IMR-90 (cell line): ENCODE measurements around the gene PRKAG3. TPM values are rescaled to one million over a fixed set of nuclear protein-coding genes. Genes with fewer than 3 reads are reported as not detected.

Source experiments
- ATAC-seq: fragments of 200-7000 bp; cut with Tn5 transposase; 2 replicates; pipeline ENCODE4 v1.9.1; 2020; ENCODE audit warnings: low read depth, mild to moderate bottlenecking, moderate library complexity
- BruUV-seq: library from RNA; stranded (reverse); fragments of 400-500 nt; replicated peaks from 2 replicates; lab custom pipeline; 2021; lab: Mats Ljungman, UMichigan
- CTCF ChIA-PET: fragments of 300-600 bp; formaldehyde crosslinking; extraction: SDS; loops from one replicate; lab custom pipeline; 2021; ENCODE audit warnings: antibody characterized with exemption; lab: Yijun Ruan, JAX
- POLR2A ChIA-PET: fragments of 300-600 bp; sonication (Branson Sonifier 250); formaldehyde crosslinking; loops from one replicate; lab custom pipeline; 2022; ENCODE audit warnings: antibody characterized with exemption; ENCODE audit not compliant: unreplicated experiment; lab: Charles Lee
- DNase-seq: peaks from one replicate; pipeline ENCODE4 v3.0.0; 2013
- H2AFZ ChIP-seq: replicated peaks from 2 replicates; pipeline ENCODE3; 2013; ENCODE audit warnings: low read length, mild to moderate bottlenecking; ENCODE audit not compliant: poor library complexity
- H2AK5ac ChIP-seq: 2 replicates; pipeline ENCODE4 v1.6.1; 2013; ENCODE audit warnings: low read depth, low read length, inconsistent platforms
- H2AK9ac ChIP-seq: replicated peaks from 2 replicates; pipeline ENCODE3; 2013; ENCODE audit warnings: mild to moderate bottlenecking, low read depth, low read length, moderate library complexity; ENCODE audit not compliant: poor library complexity
- H2BK120ac ChIP-seq: 2 replicates; pipeline ENCODE4 v1.6.1; 2013; ENCODE audit warnings: low read depth, low read length, inconsistent platforms
- H2BK15ac ChIP-seq: 3 replicates; pipeline ENCODE4 v1.6.1; 2013; ENCODE audit warnings: low read depth, low read length, inconsistent platforms
- H2BK20ac ChIP-seq: 2 replicates; pipeline ENCODE4 v1.6.1; 2013; ENCODE audit warnings: low read depth, mild to moderate bottlenecking, inconsistent platforms, low read length, moderate library complexity
- H2BK5ac ChIP-seq: 2 replicates; pipeline ENCODE4 v1.6.1; 2013; ENCODE audit warnings: mild to moderate bottlenecking, low read depth, low read length, inconsistent platforms; ENCODE audit not compliant: poor library complexity, severe bottlenecking
- H3K14ac ChIP-seq: replicated peaks from 2 replicates; pipeline ENCODE4 v1.6.1; 2013; ENCODE audit warnings: low read depth, low read length, inconsistent platforms
- H3K18ac ChIP-seq: 2 replicates; pipeline ENCODE4 v1.6.1; 2013; ENCODE audit warnings: low read depth, low read length, control low read depth
- H3K23ac ChIP-seq: 2 replicates; pipeline ENCODE4 v1.6.1; 2013; ENCODE audit warnings: low read depth, low read length, inconsistent platforms
- H3K27ac ChIP-seq: 2 replicates; pipeline ENCODE4 v1.5.1; 2013; ENCODE audit warnings: mild to moderate bottlenecking, control low read depth, low read length; ENCODE audit not compliant: insufficient read depth
- H3K27me3 ChIP-seq: 2 replicates; pipeline ENCODE4 v1.6.1; 2013; ENCODE audit warnings: low read length; ENCODE audit not compliant: control insufficient read depth, insufficient read depth
- H3K36me3 ChIP-seq: 2 replicates; pipeline ENCODE4 v1.6.1; 2013; ENCODE audit warnings: low read length, mixed read lengths; ENCODE audit not compliant: control insufficient read depth, insufficient read depth
- H3K4ac ChIP-seq: 2 replicates; pipeline ENCODE4 v1.6.1; 2013; ENCODE audit warnings: low read depth, low read length, inconsistent platforms
- H3K4me1 ChIP-seq: 2 replicates; pipeline ENCODE4 v1.6.1; 2013; ENCODE audit warnings: low read length, mixed read lengths; ENCODE audit not compliant: control insufficient read depth, insufficient read depth
- H3K4me2 ChIP-seq: 2 replicates; pipeline ENCODE4 v1.6.1; 2013; ENCODE audit warnings: low read depth, mild to moderate bottlenecking, control low read depth, low read length, moderate library complexity
- H3K4me3 ChIP-seq: 2 replicates; pipeline ENCODE4 v1.5.1; 2013; ENCODE audit warnings: low read depth, mild to moderate bottlenecking, control low read depth, low read length, moderate library complexity; ENCODE audit not compliant: insufficient read depth
- H3K56ac ChIP-seq: 2 replicates; pipeline ENCODE4 v1.6.1; 2013; ENCODE audit warnings: low read length, inconsistent platforms; ENCODE audit not compliant: insufficient read depth; ENCODE audit errors: extremely low read depth
- H3K79me1 ChIP-seq, 2 experiments: 2 replicates each; pipeline ENCODE4 v1.6.1; 2013; ENCODE audit warnings: low read length in 2 of 2, inconsistent platforms in 1 of 2, low read depth in 1 of 2
- H3K9ac ChIP-seq: 2 replicates; pipeline ENCODE4 v1.6.1; 2013; ENCODE audit warnings: low read depth, low read length, control low read depth
- H3K9me1 ChIP-seq: 2 replicates; pipeline ENCODE4 v1.6.1; 2013; ENCODE audit warnings: low read length, inconsistent platforms; ENCODE audit not compliant: insufficient read depth
- H3K9me3 ChIP-seq: 2 replicates; pipeline ENCODE4 v1.6.1; 2013; ENCODE audit warnings: low read length; ENCODE audit not compliant: control insufficient read depth, insufficient read depth
- H4K20me1 ChIP-seq: 2 replicates; pipeline ENCODE4 v1.6.1; 2013; ENCODE audit warnings: low read length, inconsistent platforms; ENCODE audit not compliant: insufficient read depth
- H4K5ac ChIP-seq: 2 replicates; pipeline ENCODE4 v1.6.1; 2013; ENCODE audit warnings: mild to moderate bottlenecking, low read depth, low read length, control low read depth
- H4K8ac ChIP-seq, 2 experiments: 2 replicates each; pipeline ENCODE4 v1.6.1; 2013; ENCODE audit warnings: low read depth in 2 of 2, low read length in 2 of 2, control low read depth in 1 of 2, inconsistent platforms in 1 of 2
- H4K91ac ChIP-seq: 2 replicates; pipeline ENCODE4 v1.6.1; 2013; ENCODE audit warnings: low read depth, low read length, inconsistent platforms; ENCODE audit not compliant: insufficient read depth
- BHLHE40 ChIP-seq: fragments of 150-350 bp; IDR thresholded peaks from 2 replicates; pipeline ENCODE4 v1.6.1; 2016; ENCODE audit warnings: mild to moderate bottlenecking, low read depth, low read length
- CEBPB ChIP-seq: IDR thresholded peaks from 2 replicates; pipeline ENCODE4 v1.6.1; 2012; ENCODE audit warnings: low read depth, low read length, improper control_type of control experiment
- CHD1 ChIP-seq: IDR thresholded peaks from 2 replicates; pipeline ENCODE4 v1.6.1; 2012; ENCODE audit warnings: low read depth, low read length, improper control_type of control experiment
- CTCF ChIP-seq: conservative IDR thresholded peaks from 2 replicates; pipeline ENCODE4 v1.5.1; 2012; ENCODE audit warnings: mild to moderate bottlenecking, low read depth, low read length, improper control_type of control experiment
- ELK1 ChIP-seq: fragments of 150-350 bp; IDR thresholded peaks from 2 replicates; pipeline ENCODE4 v1.6.1; 2016; ENCODE audit warnings: low read depth, mild to moderate bottlenecking, low read length, moderate library complexity, borderline replicate concordance
- FOS ChIP-seq: fragments of 150-350 bp; IDR thresholded peaks from 2 replicates; pipeline ENCODE4 v1.6.1; 2016; ENCODE audit warnings: low read depth, low read length
- MAFK ChIP-seq: IDR thresholded peaks from 2 replicates; pipeline ENCODE4 v1.6.1; 2012; ENCODE audit warnings: low read depth, low read length, improper control_type of control experiment
- MAZ ChIP-seq: IDR thresholded peaks from 2 replicates; pipeline ENCODE4 v1.6.1; 2012; ENCODE audit warnings: low read depth, mild to moderate bottlenecking, low read length, improper control_type of control experiment, moderate library complexity, borderline replicate concordance
- MXI1 ChIP-seq: IDR thresholded peaks from 2 replicates; pipeline ENCODE4 v1.6.1; 2012; ENCODE audit warnings: low read depth, mild to moderate bottlenecking, low read length, moderate library complexity, borderline replicate concordance
- NFE2L2 ChIP-seq: fragments of 150-350 bp; IDR thresholded peaks from 2 replicates; pipeline ENCODE4 v1.6.1; 2016; ENCODE audit warnings: low read depth, mild to moderate bottlenecking, low read length
- POLR2A ChIP-seq: IDR thresholded peaks from 2 replicates; pipeline ENCODE4 v1.6.1; 2012; ENCODE audit warnings: mild to moderate bottlenecking, low read depth, low read length
- RAD21 ChIP-seq: IDR thresholded peaks from 2 replicates; pipeline ENCODE4 v1.6.1; 2012; ENCODE audit warnings: low read length, improper control_type of control experiment
- RCOR1 ChIP-seq: IDR thresholded peaks from 2 replicates; pipeline ENCODE4 v1.6.1; 2012; ENCODE audit warnings: mild to moderate bottlenecking, low read length, improper control_type of control experiment; ENCODE audit not compliant: insufficient replicate concordance
- RFX5 ChIP-seq: IDR thresholded peaks from 2 replicates; pipeline ENCODE4 v1.8.0; 2012; ENCODE audit warnings: low read depth, mild to moderate bottlenecking, low read length, moderate library complexity
- SMC3 ChIP-seq: fragments of 150-350 bp; IDR thresholded peaks from 2 replicates; pipeline ENCODE4 v1.6.1; 2016; ENCODE audit warnings: low read depth, mild to moderate bottlenecking, antibody characterized with exemption, low read length, moderate library complexity
- USF2 ChIP-seq: fragments of 150-350 bp; IDR thresholded peaks from 2 replicates; pipeline ENCODE4 v1.6.1; 2017; ENCODE audit warnings: mild to moderate bottlenecking, antibody characterized with exemption, low read length, low read depth
- WGBS, 2 experiments: methylation state at CpG; one replicate each; pipeline versions ENCODE4 v1.1.5 to v1.1.7; 2013; ENCODE audit warnings: missing lambda C conversion rate in 2 of 2; ENCODE audit not compliant: insufficient read length in 1 of 2; ENCODE audit errors: extremely low coverage in 2 of 2; 5-methylcytosine and 5-hydroxymethylcytosine counted together
- dilution Hi-C: fragments of 300-500 bp; cut with HindIII; formaldehyde crosslinking; loops from one replicate; pipeline ENCODE4 v1.14.3; 2018; ENCODE audit warnings: low sequenced_read_pairs; ENCODE audit not compliant: unreplicated experiment
- in situ Hi-C: fragments of 300-500 bp; cut with MboI; formaldehyde crosslinking; loops from 3 replicates; pipeline ENCODE4 v1.14.3; 2019; ENCODE audit warnings: low sequenced_read_pairs, inconsistent platforms, mixed read lengths
- intact Hi-C: fragments of 100-400 bp; cut with micrococcal nuclease; formaldehyde crosslinking; loops from 2 replicates; pipeline ENCODE4 v1.10.0; 2022
- polyA plus RNA-seq, 3 experiments: library from polyadenylated mRNA; depleted of rRNA; stranded (reverse); fragments of >200 nt; gene quantifications; 2 replicates each; pipeline ENCODE4 v1.2.3, GENCODE V29; 2012; ENCODE audit warnings: low replicate concordance in 1 of 3
- total RNA-seq: library from RNA; depleted of rRNA; stranded (reverse); fragments of >200 nt; gene quantifications from 2 replicates; pipeline ENCODE4 v1.2.3, GENCODE V29; 2012

The PRKAG3 gene
- total and polyA plus RNA-seq, 2 of the 4 experiments (the other 2 are of a cell fraction), result not detected

GRCh38 chr2:218773881-218774280, 57.7 kb downstream of the PRKAG3 start:
- H3K4me3 ChIP-seq, result no peak overlapping the region
- CTCF ChIA-PET, result no interaction called here
- ATAC-seq, result no peak

More at GRCh38 chr2:218773881-218774280, 57.7 kb downstream of the PRKAG3 start:
- Histone ChIP-seq H3K4ac (no peak overlapping the region), H3K79me1 (no peaks in the 10 kb centered on the region), H2AFZ (no peak overlapping the region), H3K4me2 (no peak overlapping the region), H3K36me3 (peaks cover 4% of the 10 kb centered on the region; the same call in 1 of the 2 replicates), H3K9ac (no peak overlapping the region), H2AK5ac (no peak overlapping the region), H2BK15ac (no peak overlapping the region), H4K20me1 (no peaks in the 10 kb centered on the region), H4K8ac (no peak overlapping the region), H2AK9ac (no peak overlapping the region), H3K14ac (no peak overlapping the region), H2BK5ac (no peak overlapping the region), H3K4me1 (no peaks in the 10 kb centered on the region), H3K27me3 (no peaks in the 10 kb centered on the region), H3K18ac (no peak overlapping the region), H4K91ac (no peak overlapping the region), H3K9me3 (peaks cover 6% of the 10 kb centered on the region), H2BK20ac (no peak overlapping the region), H3K27ac (no peak overlapping the region), H3K9me1 (no peaks in the 10 kb centered on the region), H2BK120ac (no peak overlapping the region), H3K56ac (no peak overlapping the region), H4K5ac (no peak overlapping the region), H3K23ac (no peak overlapping the region)
- intact Hi-C loops (no loop called here), in situ Hi-C loops (no loop called here), dilution Hi-C loops (no loop called here)
- POLR2A ChIA-PET, result no interaction called here
- no CpG with 5 or more reads among the region's 2 CpGs for WGBS, 2 experiments
- no peak for TF ChIP-seq USF2
- TF ChIP-seq CTCF, result no peak
- TF ChIP-seq RCOR1, result no peak
- TF ChIP-seq FOS, result no peak
- TF ChIP-seq RAD21, result no peak
- TF ChIP-seq MXI1, result no peak
- TF ChIP-seq BHLHE40, result no peak
- TF ChIP-seq POLR2A, result no peak
- TF ChIP-seq RFX5, result no peak
- no peak for TF ChIP-seq CEBPB
- no peak for TF ChIP-seq SMC3
- no peak for TF ChIP-seq NFE2L2
- TF ChIP-seq MAFK, result no peak
- no peak for TF ChIP-seq CHD1
- TF ChIP-seq MAZ, result no peak
- TF ChIP-seq ELK1, result no peak
- no TSS peak for BruUV-seq
- DNase-seq, result no peak
